HL-60/S4 treated with retinoic acid at 250 ng/mL for 4 days and 3 days (cell line): ENCODE results near the gene KDM2A.

Source experiments
- in situ Hi-C: fragments of 300-500 bp; cut with MboI; formaldehyde crosslinking; loops from 2 replicates; pipeline ENCODE4 v1.7.0; 2022; ENCODE audit warnings: low sequenced_read_pairs

Gene KDM2A

DNA sequence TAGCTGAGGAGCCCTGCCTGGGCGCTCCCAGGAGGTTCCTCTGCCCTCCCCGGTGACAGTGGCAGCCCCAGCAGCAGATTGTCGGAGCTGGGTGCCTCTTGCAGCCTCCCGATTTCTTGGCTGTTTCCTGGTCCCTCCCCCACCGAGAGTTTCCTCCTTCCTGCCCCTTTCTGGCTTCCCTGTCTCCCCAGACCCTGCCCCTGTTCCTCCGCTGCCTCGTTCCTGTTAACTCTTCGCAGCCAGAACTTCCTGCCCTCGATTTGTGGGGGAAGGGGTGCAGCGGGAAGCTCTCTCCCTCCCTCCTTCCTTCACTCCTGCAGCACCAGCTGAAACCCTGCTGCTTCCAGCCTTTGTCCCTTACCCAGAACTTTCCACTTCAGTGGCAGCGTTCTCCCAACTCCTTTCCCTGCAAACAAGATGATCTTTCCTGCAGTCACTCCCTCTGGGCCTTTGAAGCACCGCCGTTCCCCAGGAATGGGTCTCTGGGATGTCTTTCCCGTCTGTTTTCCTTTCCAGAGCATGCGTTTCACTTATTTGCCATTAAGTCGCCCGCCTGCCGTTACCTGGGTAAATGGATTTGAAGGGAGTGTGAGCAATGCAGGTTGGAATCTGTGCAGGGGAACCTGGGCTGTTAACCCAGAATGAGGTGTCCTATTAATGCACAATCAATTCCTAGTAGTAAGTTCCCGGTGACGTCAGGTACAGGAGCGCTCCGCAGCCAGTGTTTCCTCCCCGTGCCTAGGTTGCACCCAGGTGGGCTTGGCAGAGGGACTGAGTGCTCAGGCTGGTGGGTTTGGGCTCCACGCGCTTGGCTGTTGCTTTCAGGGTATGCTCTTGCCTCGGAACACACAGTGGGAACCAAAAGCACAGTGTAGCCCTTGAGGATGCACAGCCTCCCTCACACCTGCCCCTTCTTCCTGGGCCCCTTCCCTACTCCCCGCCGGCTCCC lies 151.5 kb downstream of the KDM2A start:
- in situ Hi-C loops: no loop called here

DNA sequence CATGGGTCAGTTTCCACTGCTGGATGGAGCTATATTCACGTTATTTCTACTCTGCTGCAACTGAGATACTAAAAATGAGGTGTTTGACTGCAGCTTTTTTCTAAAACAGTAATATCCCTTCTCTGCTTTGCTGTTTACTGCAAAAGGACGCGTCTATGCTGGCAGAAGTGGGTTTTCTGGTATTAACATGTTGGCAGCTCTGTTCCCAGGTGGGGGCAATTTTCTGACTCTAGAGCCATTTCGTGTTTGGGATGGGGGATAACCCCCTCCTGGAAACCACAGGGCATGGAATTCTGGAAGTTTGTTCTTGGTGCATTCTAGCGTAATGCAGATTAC lies 152.1 kb downstream of the KDM2A start:
- in situ Hi-C loops: no loop called here

- in situ Hi-C loops: no loop called here
These were observed 152.7 kb downstream of the KDM2A start for GRCh38 chr11:67271541-67272284.

GRCh38 chr11:67272327-67273259 lies 153.5 kb downstream of the KDM2A start:
- in situ Hi-C loops: no loop called here

GRCh38 chr11:67273260-67273990 lies 154.4 kb downstream of the KDM2A start:
- in situ Hi-C loops: no loop called here

- in situ Hi-C loops: no loop called here
These were observed 155.9 kb downstream of the KDM2A start for GRCh38 chr11:67274768-67275605.

DNA sequence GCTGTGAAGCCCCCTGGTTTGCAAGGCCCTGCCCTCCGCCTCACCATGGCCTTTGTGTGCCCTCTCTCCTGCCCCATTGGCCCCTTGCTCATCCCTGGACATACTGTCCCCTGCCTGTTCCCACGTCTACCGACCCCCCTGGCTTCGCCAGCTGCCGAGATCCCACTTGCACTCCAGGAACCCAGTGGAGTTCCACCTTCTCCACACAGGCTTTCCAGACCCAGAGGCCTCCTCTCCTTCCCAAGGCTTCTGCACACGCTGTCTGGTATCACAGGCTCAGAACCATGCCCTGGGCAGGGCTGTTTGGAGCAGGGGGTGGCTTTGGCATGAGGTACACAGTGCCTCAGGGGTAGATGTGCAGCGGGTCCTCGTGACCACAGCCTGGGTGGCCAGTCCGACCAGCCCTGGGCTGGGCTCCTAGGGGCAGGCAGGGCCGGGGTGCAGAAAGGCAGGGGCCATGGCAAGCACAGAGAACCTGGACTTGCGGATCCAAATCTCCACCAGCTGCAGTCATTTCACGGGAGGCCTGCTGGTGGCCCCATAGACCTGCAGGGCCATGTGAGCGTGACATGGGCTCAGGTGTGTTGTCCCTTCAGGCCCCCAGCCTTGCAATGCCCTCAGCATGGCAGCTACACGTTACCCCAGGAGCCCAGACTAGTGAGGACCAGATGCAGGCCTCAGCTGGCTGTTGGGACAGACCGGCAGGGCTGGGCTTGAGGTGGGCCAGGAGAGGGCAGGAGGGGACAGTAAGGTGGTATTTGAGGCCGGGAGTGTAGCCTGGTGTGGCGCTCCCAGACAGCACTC lies 156.7 kb downstream of the KDM2A start:
- in situ Hi-C loops: no loop called here

GRCh38 chr11:67276781-67277230 lies 157.7 kb downstream of the KDM2A start:
- in situ Hi-C loops: no loop called here

- in situ Hi-C loops: no loop called here
These were observed 158.3 kb downstream of the KDM2A start for GRCh38 chr11:67277231-67277961.

GRCh38 chr11:67278135-67278938 lies 159.3 kb downstream of the KDM2A start:
- in situ Hi-C loops: no loop called here

DNA sequence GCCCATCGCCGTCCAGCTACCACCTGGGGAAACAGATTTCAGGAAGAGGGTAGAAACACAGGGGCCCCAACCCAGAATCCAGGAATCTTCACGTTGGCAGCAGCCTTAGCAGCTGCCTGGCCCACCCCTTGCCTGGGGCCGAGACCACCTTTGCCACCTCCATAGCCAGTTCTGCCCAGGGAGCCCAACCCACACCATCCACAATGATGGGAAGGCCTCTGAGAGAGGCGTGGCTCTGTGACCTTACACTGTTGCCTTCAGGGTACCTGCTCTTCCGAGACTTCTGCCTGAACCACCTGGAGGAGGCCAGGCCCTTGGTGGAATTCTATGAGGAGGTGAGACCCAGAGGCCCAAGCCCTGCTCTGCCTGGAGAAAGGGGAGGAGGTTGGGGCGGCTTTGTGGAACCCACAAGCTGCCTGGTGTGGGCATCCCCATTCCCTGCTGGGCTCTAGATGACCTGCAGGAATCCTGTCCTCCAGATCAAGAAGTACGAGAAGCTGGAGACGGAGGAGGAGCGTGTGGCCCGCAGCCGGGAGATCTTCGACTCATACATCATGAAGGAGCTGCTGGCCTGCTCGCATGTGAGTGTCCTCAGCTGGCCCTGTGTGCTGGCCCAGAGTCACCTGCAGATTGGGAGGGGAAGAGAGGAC lies 160.0 kb downstream of the KDM2A start:
- in situ Hi-C loops: no loop called here

DNA sequence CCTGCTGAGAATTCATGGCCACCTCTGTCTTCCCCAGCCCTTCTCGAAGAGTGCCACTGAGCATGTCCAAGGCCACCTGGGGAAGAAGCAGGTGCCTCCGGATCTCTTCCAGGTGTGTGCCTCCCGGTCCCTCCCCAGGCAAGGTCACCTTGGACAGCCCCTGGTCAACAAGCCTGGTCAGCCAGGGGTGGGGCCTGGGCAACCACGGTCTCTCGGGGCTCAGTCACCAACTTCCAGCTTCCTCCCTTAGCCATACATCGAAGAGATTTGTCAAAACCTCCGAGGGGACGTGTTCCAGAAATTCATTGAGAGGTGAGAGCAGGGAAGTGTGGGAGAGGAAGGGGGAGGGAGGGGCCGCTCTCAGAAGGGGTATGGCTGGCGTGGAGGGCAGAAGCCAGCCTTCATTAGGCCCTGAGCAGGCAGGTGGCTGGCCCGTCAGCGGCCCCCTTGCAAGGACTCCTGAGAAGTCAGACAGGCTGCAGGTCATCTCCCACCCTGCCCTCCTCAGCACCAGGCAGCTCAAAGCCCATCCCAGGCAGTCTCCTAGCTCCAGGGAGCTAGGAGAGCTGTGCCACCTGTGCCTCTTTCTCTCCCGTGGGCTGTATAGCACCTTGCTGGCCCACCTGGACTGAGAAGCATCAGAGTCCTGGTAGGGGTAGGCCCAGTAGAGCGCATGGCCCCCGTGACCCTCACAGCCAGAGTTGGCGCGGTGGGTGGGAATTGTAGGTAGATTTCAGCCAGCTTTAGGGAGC lies 160.7 kb downstream of the KDM2A start:
- in situ Hi-C loops: no loop called here

- in situ Hi-C loops: no loop called here
These were observed 161.3 kb downstream of the KDM2A start for GRCh38 chr11:67280341-67280787.

DNA sequence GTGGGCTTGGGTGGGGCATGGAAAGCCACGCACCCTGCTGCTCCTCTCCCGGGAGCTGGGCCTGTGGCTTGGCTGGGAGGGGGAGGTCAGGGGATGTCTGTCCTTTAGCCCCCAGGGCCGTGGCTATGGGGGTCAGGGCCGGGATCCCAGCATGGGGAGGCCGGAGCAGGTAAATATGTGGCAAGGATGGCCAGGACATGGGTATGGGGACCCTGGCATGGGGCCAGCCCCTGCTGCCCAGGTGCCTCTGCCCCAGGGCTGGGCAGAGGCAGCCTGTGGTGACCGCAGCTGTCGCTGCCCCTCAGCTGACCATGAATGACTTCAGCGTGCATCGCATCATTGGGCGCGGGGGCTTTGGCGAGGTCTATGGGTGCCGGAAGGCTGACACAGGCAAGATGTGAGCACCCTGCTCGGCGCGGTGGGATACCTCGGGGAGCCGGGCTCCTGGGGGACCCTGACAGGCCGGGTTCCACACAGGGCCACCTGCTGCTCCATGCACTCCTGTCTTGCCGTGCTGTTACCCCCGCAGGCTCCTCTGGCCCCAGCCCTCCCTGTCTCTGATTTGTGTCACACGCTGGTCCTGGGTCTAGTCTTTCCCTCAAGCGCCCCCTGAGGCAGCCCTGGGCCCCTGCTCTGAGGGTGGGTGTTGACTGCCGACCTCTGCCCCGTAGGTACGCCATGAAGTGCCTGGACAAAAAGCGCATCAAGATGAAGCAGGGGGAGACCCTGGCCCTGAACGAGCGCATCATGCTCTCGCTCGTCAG lies 161.9 kb downstream of the KDM2A start:
- in situ Hi-C loops: no loop called here

DNA sequence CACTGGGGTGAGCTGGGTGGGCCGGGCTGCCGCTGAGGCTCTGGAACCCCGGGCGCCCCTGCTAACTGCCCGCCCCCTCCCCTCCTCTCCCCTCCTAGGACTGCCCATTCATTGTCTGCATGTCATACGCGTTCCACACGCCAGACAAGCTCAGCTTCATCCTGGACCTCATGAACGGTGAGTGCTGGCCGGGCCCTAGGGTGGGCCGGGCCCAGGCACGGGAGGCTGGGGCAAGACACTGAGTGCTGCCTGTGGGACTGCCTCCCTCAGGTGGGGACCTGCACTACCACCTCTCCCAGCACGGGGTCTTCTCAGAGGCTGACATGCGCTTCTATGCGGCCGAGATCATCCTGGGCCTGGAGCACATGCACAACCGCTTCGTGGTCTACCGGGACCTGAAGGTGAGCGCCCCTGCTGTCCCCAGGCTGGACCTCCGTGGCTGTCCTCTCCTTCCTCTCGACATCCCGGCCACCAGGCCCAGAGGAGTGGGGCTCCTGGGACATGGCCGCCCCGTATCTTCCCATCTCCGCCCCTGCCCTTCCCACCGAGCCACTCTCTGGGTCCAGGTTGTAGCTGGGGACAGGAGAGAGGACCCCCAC lies 162.6 kb downstream of the KDM2A start:
- in situ Hi-C loops: no loop called here
